Esophagus (tissue), 2 donors: ENCODE results near the gene ADGRB3. TPM values are rescaled to one million over a fixed set of nuclear protein-coding genes. Genes with fewer than 3 reads are reported as not detected.

Experiments used
- H3K27ac ChIP-seq, 2 donors: one replicate each; pipeline ENCODE4 v1.5.1; 2013; ENCODE audit warnings: low read depth in 2 of 2, mild to moderate bottlenecking in 2 of 2, inconsistent platforms in 1 of 2, low read length in 1 of 2, moderate library complexity in 1 of 2
- H3K27me3 ChIP-seq, 2 donors: one replicate each; pipeline ENCODE4 v1.6.1; 2013; ENCODE audit warnings: low read length in 2 of 2, control low read depth in 1 of 2, mild to moderate bottlenecking in 1 of 2; ENCODE audit not compliant: insufficient read depth in 2 of 2, control insufficient read depth in 1 of 2
- H3K36me3 ChIP-seq, 2 donors: one replicate each; pipeline ENCODE4 v1.6.1; 2013; ENCODE audit warnings: low read length in 1 of 2; ENCODE audit not compliant: control insufficient read depth in 2 of 2, insufficient read depth in 2 of 2
- H3K4me1 ChIP-seq, 2 donors: one replicate each; pipeline ENCODE4 v1.6.1; 2013; ENCODE audit warnings: low read length in 1 of 2; ENCODE audit not compliant: control insufficient read depth in 2 of 2, insufficient read depth in 2 of 2
- H3K4me3 ChIP-seq, 2 donors: one replicate each; pipeline ENCODE4 v1.5.1; 2013; ENCODE audit warnings: low read length in 2 of 2, mild to moderate bottlenecking in 2 of 2, low read depth in 1 of 2, moderate library complexity in 1 of 2
- H3K9me3 ChIP-seq, 2 donors: one replicate each; pipeline ENCODE4 v1.6.1; 2013; ENCODE audit warnings: mild to moderate bottlenecking in 2 of 2, low read depth in 1 of 2, low read length in 1 of 2, moderate library complexity in 1 of 2; ENCODE audit not compliant: control insufficient read depth in 2 of 2, insufficient read depth in 1 of 2
- WGBS, 2 donors: extraction: QIAGEN DNeasy Blood & Tissue Kit; methylation state at CpG; one replicate each; pipeline ENCODE4 v1.1.7; 2013; 5-methylcytosine and 5-hydroxymethylcytosine counted together
- polyA plus RNA-seq, 2 donors: library from polyadenylated mRNA; stranded (reverse); fragments of 200-250 nt; gene quantifications; one replicate each; pipeline ENCODE4 v1.2.3, GENCODE V29; 2013
- donor health status: healthy with polysubstance abuse.
- donor health status: Bipolar disorder and iron deficiency.

The ADGRB3 gene
- polyA plus RNA-seq, 2 donors, result 0.08 to 0.14 TPM

DNA sequence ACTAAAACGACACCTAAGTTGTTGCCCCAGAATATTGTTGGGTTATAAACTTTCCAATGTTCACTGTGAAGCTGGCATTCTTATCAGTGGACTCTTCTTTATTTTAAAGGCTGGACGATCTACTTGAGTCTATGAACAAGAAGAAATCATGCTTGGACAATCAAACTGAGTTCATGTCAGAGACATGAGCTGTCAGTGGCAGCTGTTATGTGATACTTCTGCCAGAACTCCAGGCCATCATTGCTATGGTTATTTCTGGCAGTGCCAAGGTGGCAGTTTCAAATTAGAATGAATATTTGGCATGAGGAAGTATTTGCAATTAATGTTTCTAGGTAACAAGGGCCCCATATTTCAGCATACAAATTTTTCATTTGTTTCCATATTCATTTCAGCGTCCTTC lies 744.4 kb downstream of the ADGRB3 start:
- H3K36me3 ChIP-seq, result no peaks in the 10 kb centered on the region
- no peak overlapping the region for H3K27ac ChIP-seq
- H3K4me1 ChIP-seq, result no peaks in the 10 kb centered on the region
- 70 to 74% methylated on average over 3 of the region's 3 CpGs for WGBS, 2 donors
- H3K27me3 ChIP-seq, result no peaks in the 10 kb centered on the region
- H3K4me3 ChIP-seq, result no peak overlapping the region
- H3K9me3 ChIP-seq, result no peaks in the 10 kb centered on the region

DNA sequence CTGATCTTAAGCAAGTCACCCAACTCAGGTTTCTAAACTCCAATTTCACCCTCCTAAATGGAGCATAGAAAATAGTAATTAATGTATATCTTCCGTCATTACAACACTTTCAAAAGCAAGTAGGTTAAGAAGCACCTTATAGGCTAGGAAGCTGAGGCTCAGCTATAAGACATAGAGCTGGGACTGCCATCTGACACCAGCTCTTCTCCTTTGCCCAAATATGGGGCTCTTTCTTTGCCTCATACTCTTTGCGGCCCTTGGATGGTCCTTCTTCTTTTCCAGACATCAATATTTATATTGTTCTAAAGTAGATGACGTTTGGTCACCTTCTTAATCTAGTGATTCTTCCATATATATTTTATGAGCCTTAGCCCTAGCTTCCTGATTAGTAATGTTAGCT lies 748.5 kb downstream of the ADGRB3 start:
- H3K27me3 ChIP-seq, result no peaks in the 10 kb centered on the region
- H3K36me3 ChIP-seq, result no peaks in the 10 kb centered on the region
- WGBS, 2 donors, result 69 to 77% methylated on average over 3 of the region's 3 CpGs
- H3K4me3 ChIP-seq, result no peak overlapping the region
- H3K4me1 ChIP-seq, result no peaks in the 10 kb centered on the region
- no peak overlapping the region for H3K27ac ChIP-seq
- H3K9me3 ChIP-seq, result no peaks in the 10 kb centered on the region

DNA sequence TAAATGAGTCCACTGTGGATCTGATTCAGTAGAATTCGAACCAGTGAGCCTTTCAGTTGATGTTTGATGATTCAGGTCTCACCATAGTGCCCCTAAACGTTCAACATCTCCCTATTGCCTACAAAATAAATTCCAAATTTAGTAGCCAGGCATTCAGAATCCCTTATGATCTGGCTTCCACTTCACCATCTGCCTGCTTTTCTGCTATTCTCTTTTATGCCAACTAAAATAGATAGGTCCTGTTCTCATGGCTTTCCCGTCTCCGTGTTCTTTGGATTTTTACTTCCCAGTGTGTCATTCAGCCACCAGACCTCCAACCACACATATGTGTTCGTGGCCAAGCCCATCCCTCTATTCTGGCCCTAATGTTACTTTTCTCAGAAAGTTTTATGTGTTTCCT lies 751.3 kb downstream of the ADGRB3 start:
- no peaks in the 10 kb centered on the region for H3K4me1 ChIP-seq
- H3K27me3 ChIP-seq, result no peaks in the 10 kb centered on the region
- no peak overlapping the region for H3K27ac ChIP-seq
- H3K36me3 ChIP-seq, result no peaks in the 10 kb centered on the region
- 59 to 61% methylated on average over 5 of the region's 5 CpGs for WGBS, 2 donors
- H3K9me3 ChIP-seq, result peaks cover 0 to 2% of the 10 kb centered on the region in 2 donors
- no peak overlapping the region for H3K4me3 ChIP-seq

DNA sequence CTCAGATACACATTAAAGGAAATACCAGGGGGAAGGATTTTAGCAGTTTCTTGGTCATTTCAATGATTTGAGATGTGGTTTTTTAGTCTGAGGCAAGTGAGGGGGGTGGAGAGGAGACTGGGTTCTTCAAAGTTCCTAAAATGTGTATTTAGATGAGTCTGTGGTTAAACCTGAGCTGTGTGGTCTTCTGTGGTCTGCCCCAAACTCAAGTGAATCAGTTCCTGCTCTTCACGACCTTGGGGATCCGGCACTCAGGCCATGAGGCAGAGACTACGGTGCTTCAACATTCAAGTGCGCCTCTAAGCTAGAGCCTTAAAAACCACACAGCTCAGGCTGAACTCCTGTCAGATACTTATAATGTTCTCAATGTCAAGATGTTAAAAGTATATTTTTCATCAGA lies 755.0 kb downstream of the ADGRB3 start:
- 66 to 76% methylated on average over 4 of the region's 4 CpGs for WGBS, 2 donors
- H3K27me3 ChIP-seq, result no peaks in the 10 kb centered on the region

DNA sequence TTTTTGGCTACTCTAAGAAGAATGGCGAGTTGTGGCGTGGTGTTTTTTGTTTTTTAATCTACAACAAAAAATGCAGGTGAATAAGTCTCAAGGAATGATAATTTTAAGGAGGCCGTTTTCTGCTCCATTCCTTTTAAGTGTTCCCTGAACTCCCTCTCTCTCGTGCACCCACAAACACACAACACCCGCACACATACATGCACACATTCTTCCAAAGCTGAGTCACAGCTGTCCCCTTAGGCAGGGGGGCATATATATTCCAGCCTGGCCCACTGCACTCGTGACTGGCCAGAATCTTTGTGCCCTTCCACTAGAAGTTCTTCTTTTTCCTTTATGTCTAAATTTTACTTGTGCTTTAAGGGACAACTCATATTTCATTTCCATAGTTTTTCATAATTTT lies 756.0 kb downstream of the ADGRB3 start:
- Histone ChIP-seq H3K4me1 (no peaks in the 10 kb centered on the region), H3K4me3 (no peak overlapping the region), H3K27ac (no peak overlapping the region), H3K27me3 (no peaks in the 10 kb centered on the region), H3K9me3 (peaks cover 0 to 2% of the 10 kb centered on the region in 2 donors), H3K36me3 (no peaks in the 10 kb centered on the region)
- 72 to 76% methylated on average over 6 of the region's 6 CpGs for WGBS, 2 donors

More for the DNA sequence above, 755.0 kb downstream of the ADGRB3 start:
- Histone ChIP-seq H3K9me3 (peaks cover 0 to 2% of the 10 kb centered on the region in 2 donors), H3K27ac (no peak overlapping the region), H3K4me3 (no peak overlapping the region), H3K4me1 (no peaks in the 10 kb centered on the region), H3K36me3 (no peaks in the 10 kb centered on the region)

DNA sequence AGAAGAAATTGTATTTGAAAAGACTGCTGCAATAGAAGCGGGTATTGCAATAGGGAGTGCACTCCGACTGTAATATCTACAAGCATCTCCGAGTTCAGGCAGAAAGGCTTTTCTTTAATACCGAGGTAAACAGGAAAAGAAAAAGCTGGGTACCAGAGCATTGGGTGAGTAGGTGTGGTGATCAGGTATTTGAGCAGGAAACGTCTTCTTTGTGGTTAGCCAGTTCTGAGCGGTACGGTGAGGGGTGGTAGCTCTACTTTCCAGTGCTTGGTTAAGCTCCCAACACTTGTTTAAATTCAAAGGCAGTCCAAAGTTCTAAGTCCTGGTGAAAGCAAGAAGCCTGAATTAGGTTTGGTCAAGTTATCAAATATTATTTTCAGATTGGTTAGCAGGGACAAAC lies 757.7 kb downstream of the ADGRB3 start:
- 68 to 73% methylated on average over 7 of the region's 7 CpGs for WGBS, 2 donors
- no peak overlapping the region for H3K27ac ChIP-seq
- no peaks in the 10 kb centered on the region for H3K27me3 ChIP-seq
- no peaks in the 10 kb centered on the region for H3K4me1 ChIP-seq
- no peak overlapping the region for H3K4me3 ChIP-seq
- H3K36me3 ChIP-seq, result no peaks in the 10 kb centered on the region
- H3K9me3 ChIP-seq, result peaks cover 0 to 2% of the 10 kb centered on the region in 2 donors

DNA sequence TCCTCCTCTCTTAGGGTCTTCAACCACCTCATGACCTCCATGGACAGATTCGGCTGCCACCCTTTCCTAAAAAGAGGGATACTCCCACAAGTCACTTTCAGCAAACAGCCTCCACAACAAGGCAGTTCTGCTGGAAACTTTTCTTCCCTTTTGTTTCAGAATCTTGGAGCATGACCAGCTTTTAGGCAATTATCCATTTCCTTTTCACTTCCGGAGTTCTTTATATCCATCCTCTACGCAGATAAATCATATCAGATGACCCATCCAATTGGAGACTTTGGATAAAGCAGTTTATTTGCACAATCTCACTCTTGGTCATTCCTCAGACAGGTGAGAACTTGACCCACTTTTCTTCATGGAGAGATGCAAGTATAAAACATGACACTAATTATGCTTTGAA lies 763.2 kb downstream of the ADGRB3 start:
- 57 to 60% methylated on average over 3 of the region's 3 CpGs for WGBS, 2 donors
- no peaks in the 10 kb centered on the region for H3K9me3 ChIP-seq
- no peak overlapping the region for H3K27ac ChIP-seq
- no peaks in the 10 kb centered on the region for H3K4me1 ChIP-seq
- no peak overlapping the region for H3K4me3 ChIP-seq
- no peaks in the 10 kb centered on the region for H3K27me3 ChIP-seq
- no peaks in the 10 kb centered on the region for H3K36me3 ChIP-seq

DNA sequence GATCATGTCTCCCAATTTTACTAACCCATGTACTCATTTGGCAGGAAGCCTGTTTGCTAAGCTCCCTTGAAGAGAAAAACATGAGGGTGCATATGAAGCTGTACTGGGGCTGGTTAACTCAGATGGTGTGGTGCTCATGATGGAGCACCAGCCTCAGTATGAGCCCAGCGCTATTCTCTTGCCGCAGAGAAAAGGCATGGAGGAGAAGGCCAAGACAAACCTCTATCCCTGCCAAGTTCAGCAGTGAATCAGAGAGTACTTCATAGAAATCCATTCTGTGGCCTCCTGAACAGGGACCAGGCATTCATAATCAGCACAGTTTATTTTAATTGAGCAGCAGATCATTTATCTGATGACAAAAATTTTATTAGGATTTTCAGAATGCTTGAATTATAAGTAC lies 763.6 kb downstream of the ADGRB3 start:
- WGBS, 2 donors, result 86 to 94% methylated on average over 2 of the region's 2 CpGs
- Histone ChIP-seq H3K36me3 (no peaks in the 10 kb centered on the region), H3K4me1 (no peaks in the 10 kb centered on the region), H3K4me3 (no peak overlapping the region), H3K27ac (no peak overlapping the region), H3K9me3 (no peaks in the 10 kb centered on the region), H3K27me3 (no peaks in the 10 kb centered on the region)

DNA sequence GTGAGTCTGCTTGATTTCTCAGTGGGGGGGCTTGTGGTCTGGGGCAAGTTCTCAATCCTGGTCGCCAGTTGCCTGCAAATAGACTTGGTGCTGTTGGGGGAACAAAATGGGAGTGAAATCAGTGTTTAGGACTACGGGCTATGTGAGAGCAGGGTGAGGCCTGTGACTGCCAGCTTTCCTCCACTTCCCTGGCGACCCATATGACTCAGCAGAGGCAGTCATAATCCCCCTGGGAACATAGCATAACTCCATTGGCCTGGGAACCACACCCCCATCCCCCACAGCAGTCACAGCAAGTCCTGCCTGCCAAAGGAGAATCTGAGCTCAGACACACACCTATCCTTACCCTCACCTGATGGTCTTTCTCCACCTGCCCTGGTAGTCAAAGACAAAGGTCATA lies 773.8 kb downstream of the ADGRB3 start:
- Histone ChIP-seq H3K36me3 (no peaks in the 10 kb centered on the region), H3K4me1 (no peaks in the 10 kb centered on the region), H3K9me3 (peaks cover 0 to 3% of the 10 kb centered on the region in 2 donors), H3K4me3 (no peak overlapping the region), H3K27me3 (no peaks in the 10 kb centered on the region), H3K27ac (no peak overlapping the region)
- WGBS, 2 donors, result 37 to 41% methylated on average over 3 of the region's 3 CpGs

DNA sequence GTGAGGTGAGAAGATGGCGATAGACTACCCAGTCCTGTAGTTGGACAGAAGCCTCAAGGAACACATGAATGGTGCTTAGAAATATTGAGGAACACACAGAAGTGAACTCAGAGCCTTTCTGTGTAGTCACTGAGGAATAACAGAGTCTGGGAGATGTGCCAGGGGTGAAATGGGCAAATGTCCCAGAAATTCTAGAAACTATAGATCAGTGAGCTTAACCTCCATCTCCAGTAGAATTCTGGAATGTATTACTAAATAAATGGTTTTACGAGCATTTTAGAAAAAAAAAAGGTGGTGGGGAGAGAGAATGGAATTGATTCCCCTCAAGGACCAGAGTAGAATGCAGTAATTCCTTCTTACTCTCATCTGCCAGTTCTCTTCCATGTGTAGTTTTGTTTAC lies 781.7 kb downstream of the ADGRB3 start:
- Histone ChIP-seq H3K27ac (no peak overlapping the region), H3K27me3 (no peaks in the 10 kb centered on the region), H3K4me1 (no peaks in the 10 kb centered on the region), H3K9me3 (no peaks in the 10 kb centered on the region), H3K36me3 (no peaks in the 10 kb centered on the region), H3K4me3 (no peak overlapping the region)
- WGBS, 2 donors, result 60 to 61% methylated on average over 2 of the region's 2 CpGs
